HCT116 (cell line): ENCODE measurements around the gene KIR2DL1. TPM values are rescaled to one million over a fixed set of nuclear protein-coding genes. Genes with fewer than 3 reads are reported as not detected.

Source experiments
- ATAC-seq: fragments of 200-7000 bp; cut with Tn5 transposase; 2 replicates; pipeline ENCODE4 v1.9.1; 2020; ENCODE audit warnings: mild to moderate bottlenecking, moderate library complexity
- BruUV-seq: library from RNA; stranded (reverse); fragments of 400-500 nt; replicated peaks from 2 replicates; lab custom pipeline; 2021; lab: Mats Ljungman, UMichigan
- CTCF ChIA-PET: fragments of 300-600 bp; sonication (Branson Sonifier 250); formaldehyde crosslinking; loops from one replicate; lab custom pipeline; 2021; ENCODE audit warnings: antibody characterized with exemption; lab: Charles Lee
- POLR2A ChIA-PET: fragments of 300-600, 350-600 bp; sonication (Branson Sonifier 250); formaldehyde crosslinking; loops from one replicate; lab custom pipeline; 2021; ENCODE audit warnings: antibody characterized with exemption; lab: Charles Lee
- RAD21 ChIA-PET, 2 experiments: fragments of 300-600 bp; sonication (Branson Sonifier 250); formaldehyde crosslinking; loops; one replicate each; lab custom pipeline; 2023; ENCODE audit warnings: low total read pairs in 2 of 2; ENCODE audit not compliant: uncharacterized antibody in 2 of 2, unreplicated experiment in 2 of 2, low non-redundant PET in 1 of 2; lab: Charles Lee
- DNase-seq: peaks from one replicate; pipeline ENCODE4 v3.0.0-alpha.2; 2010; ENCODE audit warnings: low read depth, low spot score
- H2AFZ ChIP-seq: fragments of 200-600 bp; shearing (Covaris generic), sonication (generic); 2 replicates; pipeline ENCODE4 v1.6.1; 2017; ENCODE audit warnings: low read depth, mixed run types, mixed read lengths, antibody characterized with exemption, low read length; ENCODE audit not compliant: poor library complexity, severe bottlenecking
- H3K27ac ChIP-seq: 2 replicates; pipeline ENCODE4 v1.5.1; 2012; ENCODE audit warnings: low read depth, low read length
- H3K27me3 ChIP-seq: fragments of 200-600 bp; sonication (generic); 2 replicates; pipeline ENCODE4 v1.6.1; 2016; ENCODE audit warnings: mixed run types, low read length, mixed read lengths; ENCODE audit not compliant: insufficient read depth
- H3K36me3 ChIP-seq, 2 experiments: fragments of 200-500 bp in 1 of 2; fragments of 200-600 bp in 1 of 2; sonication (Bioruptor generic) in 1 of 2; sonication (generic) in 1 of 2; 2 replicates each; pipeline versions ENCODE4 v1.5.1 to v1.6.1; 2014 to 2016; ENCODE audit warnings: low read length in 2 of 2, inconsistent platforms in 1 of 2, mixed read lengths in 1 of 2, mixed run types in 1 of 2; ENCODE audit not compliant: insufficient read depth in 2 of 2, control insufficient read depth in 1 of 2
- H3K4me1 ChIP-seq, 2 experiments: fragments of 200-600 bp in 1 of 2; sonication (generic) in 1 of 2; 2 replicates each; pipeline versions ENCODE4 v1.5.1 to v1.6.1; 2012 to 2017; ENCODE audit warnings: low read length in 2 of 2, inconsistent platforms in 1 of 2, mild to moderate bottlenecking in 1 of 2, mixed read lengths in 1 of 2, mixed run types in 1 of 2, moderate library complexity in 1 of 2; ENCODE audit not compliant: insufficient read depth in 2 of 2, control insufficient read depth in 1 of 2
- H3K4me2 ChIP-seq: fragments of 200-600 bp; sonication (generic); 2 replicates; pipeline ENCODE4 v1.6.1; 2017; ENCODE audit warnings: mixed run types, low read length, mixed read lengths
- H3K4me3 ChIP-seq, 2 experiments: fragments of 200-600 bp in 1 of 2; sonication (generic) in 1 of 2; replicated peaks in 1 of 2; 2 replicates each; pipeline ENCODE4 v1.5.1; 2011 to 2016; ENCODE audit warnings: low read length in 2 of 2, control low read depth in 1 of 2, low read depth in 1 of 2, mild to moderate bottlenecking in 1 of 2, mixed read lengths in 1 of 2, mixed run types in 1 of 2
- H3K79me2 ChIP-seq: fragments of 200-600 bp; sonication (generic); 2 replicates; pipeline ENCODE4 v1.6.1; 2017; ENCODE audit warnings: mild to moderate bottlenecking, mixed run types, low read length, moderate library complexity, mixed read lengths; ENCODE audit not compliant: insufficient read depth
- H3K9ac ChIP-seq: fragments of 200-600 bp; sonication (generic); 2 replicates; pipeline ENCODE4 v1.6.1; 2016; ENCODE audit warnings: low read length, mixed read lengths
- H3K9me2 ChIP-seq: fragments of 200-600 bp; sonication (generic), shearing (Covaris generic); 2 replicates; pipeline ENCODE4 v1.6.1; 2017; ENCODE audit warnings: mixed run types, mild to moderate bottlenecking, moderate library complexity; ENCODE audit not compliant: insufficient read depth
- H3K9me3 ChIP-seq, 2 experiments: fragments of 200-500 bp in 1 of 2; fragments of 200-600 bp in 1 of 2; sonication (Bioruptor generic) in 1 of 2; sonication (generic) in 1 of 2; 2 replicates each; pipeline ENCODE4 v1.6.1; 2014 to 2017; ENCODE audit warnings: low read length in 2 of 2, mixed read lengths in 2 of 2, inconsistent platforms in 1 of 2, low read depth in 1 of 2, mild to moderate bottlenecking in 1 of 2, mixed run types in 1 of 2, moderate library complexity in 1 of 2; ENCODE audit not compliant: control insufficient read depth in 1 of 2, insufficient read depth in 1 of 2
- H4K20me1 ChIP-seq: fragments of 200-600 bp; sonication (generic), shearing (Covaris generic); 2 replicates; pipeline ENCODE4 v1.6.1; 2017; ENCODE audit warnings: mixed run types, mild to moderate bottlenecking, moderate library complexity; ENCODE audit not compliant: insufficient read depth
- CEBPB ChIP-seq: IDR thresholded peaks from 2 replicates; pipeline ENCODE4 v1.6.1; 2012; ENCODE audit warnings: low read depth
- CTCF ChIP-seq, 3 experiments: fragments of 200-600 bp in 1 of 3; sonication (generic) in 1 of 3; IDR thresholded peaks in 2 of 3; conservative IDR thresholded peaks in 1 of 3; 2 replicates each; pipeline ENCODE4 v1.5.1; 2012 to 2017; ENCODE audit warnings: low read depth in 2 of 3, low read length in 2 of 3, antibody characterized with exemption in 1 of 3, borderline replicate concordance in 1 of 3, control low read depth in 1 of 3, mild to moderate bottlenecking in 1 of 3, mixed read lengths in 1 of 3, mixed run types in 1 of 3, moderate library complexity in 1 of 3; ENCODE audit not compliant: insufficient read depth in 1 of 3
- EZH2 ChIP-seq: fragments of 200-600 bp; sonication (generic); IDR thresholded peaks from 2 replicates; pipeline ENCODE4 v1.6.1; 2017; ENCODE audit warnings: antibody characterized with exemption, mixed run types
- JUND ChIP-seq: IDR thresholded peaks from 2 replicates; pipeline ENCODE4 v1.6.1; 2012
- RAD21 ChIP-seq: IDR thresholded peaks from 2 replicates; pipeline ENCODE4 v1.6.1; 2012; ENCODE audit warnings: low read depth, mild to moderate bottlenecking
- SRF ChIP-seq: IDR thresholded peaks from 2 replicates; pipeline ENCODE4 v1.6.1; 2012; ENCODE audit warnings: low read depth
- TCF7L2 ChIP-seq: IDR thresholded peaks from 2 replicates; pipeline ENCODE4 v1.7.0; 2011; ENCODE audit warnings: borderline replicate concordance, inconsistent platforms; ENCODE audit not compliant: insufficient read depth, insufficient read length; ENCODE audit errors: extremely low read depth
- YY1 ChIP-seq: IDR thresholded peaks from 2 replicates; pipeline ENCODE4 v1.6.1; 2011; ENCODE audit warnings: low read length, low read depth, moderate library complexity, mild to moderate bottlenecking; ENCODE audit not compliant: insufficient replicate concordance; ENCODE audit errors: extremely low read depth
- ZBTB33 ChIP-seq: IDR thresholded peaks from 2 replicates; pipeline ENCODE4 v1.6.1; 2011; ENCODE audit warnings: mild to moderate bottlenecking, low read length, moderate library complexity; ENCODE audit not compliant: insufficient replicate concordance; ENCODE audit errors: extremely low read depth
- ZFX ChIP-seq: fragments of 450-650 bp; IDR thresholded peaks from 2 replicates; pipeline ENCODE4 v1.6.1; 2017
- intact Hi-C: fragments of 100-400 bp; cut with micrococcal nuclease; formaldehyde crosslinking; loops from 2 replicates; pipeline ENCODE4 v1.10.0; 2022
- total RNA-seq: library from RNA; stranded (reverse); gene quantifications from one replicate; pipeline ENCODE4 v1.2.1, GENCODE V29; 2021; ENCODE audit not compliant: unreplicated experiment
- TF ChIP-seq, protein P1 (sequence below): IDR thresholded peaks from 2 replicates; pipeline ENCODE4 v1.6.1; 2012
- TF ChIP-seq, protein P2 (sequence below): IDR thresholded peaks from 2 replicates; pipeline ENCODE4 v1.6.1; 2012

Gene KIR2DL1
- total RNA-seq, 1 experiment from 2014 or later, result not detected

DNA sequence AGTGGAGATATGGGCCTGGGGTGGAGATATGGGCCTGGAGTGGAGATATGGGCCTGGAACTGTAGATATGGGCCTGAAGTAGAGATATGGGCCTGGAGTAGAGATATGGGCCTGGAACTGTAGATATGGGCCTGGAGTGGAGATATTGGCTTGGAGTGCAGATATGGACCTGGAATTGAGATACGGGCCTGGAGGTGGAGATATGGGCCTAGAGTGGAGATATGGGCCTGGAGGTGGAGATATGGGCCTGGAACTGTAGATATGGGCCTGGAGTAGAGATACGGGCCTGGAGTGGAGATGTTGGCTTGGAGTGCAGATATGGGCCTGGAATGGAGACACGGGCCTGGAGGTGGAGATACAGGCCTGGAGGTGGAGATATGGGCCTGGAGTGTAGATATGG lies 44.9 kb upstream of the KIR2DL1 start:
- no peak overlapping the region for H3K27ac ChIP-seq
- H3K4me3 ChIP-seq, result no peak overlapping the region
- TF ChIP-seq CEBPB (no peak), TCF7L2 (no peak), EZH2 (no peak), CTCF (IDR thresholded peaks at IDR 0.05 in 2 of 3, conservative IDR thresholded peaks at IDR 0.05 in 1 of 3; ENCODE audit: borderline replicate concordance in 1 of 3, insufficient read depth in 1 of 3, low read depth in 2 of 3, low read length in 2 of 3) (no peak), ZFX (no peak), RAD21 (no peak), ZBTB33 (no peak), YY1 (no peak), JUND (no peak), SRF (no peak)
- TF ChIP-seq, protein P1, sequence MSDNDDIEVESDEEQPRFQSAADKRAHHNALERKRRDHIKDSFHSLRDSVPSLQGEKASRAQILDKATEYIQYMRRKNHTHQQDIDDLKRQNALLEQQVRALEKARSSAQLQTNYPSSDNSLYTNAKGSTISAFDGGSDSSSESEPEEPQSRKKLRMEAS, result no peak
- TF ChIP-seq, protein P2, sequence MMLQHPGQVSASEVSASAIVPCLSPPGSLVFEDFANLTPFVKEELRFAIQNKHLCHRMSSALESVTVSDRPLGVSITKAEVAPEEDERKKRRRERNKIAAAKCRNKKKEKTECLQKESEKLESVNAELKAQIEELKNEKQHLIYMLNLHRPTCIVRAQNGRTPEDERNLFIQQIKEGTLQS, result no peak
- DNase-seq (no peak), ATAC-seq (no peak)
- H3K36me3 ChIP-seq, result no peaks in the 10 kb centered on the region
- peaks cover 8 to 12% of the 10 kb centered on the region in 2 experiments; a peak in 3 of 4 replicates for H3K9me3 ChIP-seq
- intact Hi-C loops, result no loop called here
- no peak overlapping the region for H3K9ac ChIP-seq
- no peaks in the 10 kb centered on the region for H4K20me1 ChIP-seq
- H3K4me2 ChIP-seq, result no peak overlapping the region
- BruUV-seq, result no TSS peak
- ChIA-PET RAD21 (no interaction called here), POLR2A (no interaction called here), CTCF (no interaction called here)
- H3K9me2 ChIP-seq, result no peaks in the 10 kb centered on the region
- H3K79me2 ChIP-seq, result no peaks in the 10 kb centered on the region
- H3K4me1 ChIP-seq, result no peaks in the 10 kb centered on the region
- H3K27me3 ChIP-seq, result peaks cover 13% of the 10 kb centered on the region
- no peak overlapping the region for H2AFZ ChIP-seq
